H1 (cell line): ENCODE data around the gene HOXD10. TPM values are rescaled to one million over a fixed set of nuclear protein-coding genes. Genes with fewer than 3 reads are reported as not detected.

ENCODE experiments used
- CTCF ChIA-PET: fragments of 300-600 bp; sonication (Branson Sonifier 250); formaldehyde crosslinking; loops from one replicate; lab custom pipeline; 2021; ENCODE audit not compliant: partially characterized antibody; lab: Charles Lee
- POLR2A ChIA-PET: fragments of 300-600 bp; sonication (Branson Sonifier 250); formaldehyde crosslinking; loops from one replicate; lab custom pipeline; 2021; ENCODE audit warnings: inconsistent platforms; ENCODE audit not compliant: partially characterized antibody; lab: Charles Lee
- DNase-seq, 2 experiments: peaks; one replicate each; pipeline versions ENCODE4 v3.0.0 to v3.0.0-alpha.2; 2010 to 2022; ENCODE audit warnings: low spot score in 2 of 2, low read depth in 1 of 2, mixed read lengths in 1 of 2
- FAIRE-seq: peaks from 2 replicates; lab custom pipeline; 2011; peaks lifted over from hg19 to GRCh38; lab: Jason Lieb, UNC
- H2AFZ ChIP-seq: 2 replicates; pipeline ENCODE4 v1.8.1; 2012; ENCODE audit warnings: low read length, inconsistent platforms
- H2AK5ac ChIP-seq: 2 replicates; pipeline ENCODE4 v1.6.1; 2013; ENCODE audit warnings: low read depth, low read length
- H2BK120ac ChIP-seq: replicated peaks from 2 replicates; pipeline ENCODE3; 2013; ENCODE audit warnings: low read depth, low read length, inconsistent platforms
- H2BK12ac ChIP-seq: 2 replicates; pipeline ENCODE4 v1.6.1; 2013; ENCODE audit warnings: low read depth, low read length
- H2BK15ac ChIP-seq: 2 replicates; pipeline ENCODE4 v1.6.1; 2013; ENCODE audit warnings: low read length
- H2BK20ac ChIP-seq: 2 replicates; pipeline ENCODE4 v1.6.1; 2013; ENCODE audit warnings: low read length
- H2BK5ac ChIP-seq: 2 replicates; pipeline ENCODE4 v1.6.1; 2013; ENCODE audit warnings: low read depth, low read length
- H3K14ac ChIP-seq: 2 replicates; pipeline ENCODE4 v1.6.1; 2013; ENCODE audit warnings: inconsistent platforms; ENCODE audit not compliant: insufficient read length
- H3K18ac ChIP-seq: 2 replicates; pipeline ENCODE4 v1.6.1; 2013; ENCODE audit warnings: low read length; ENCODE audit errors: extremely low read depth
- H3K23ac ChIP-seq: 2 replicates; pipeline ENCODE4 v1.6.1; 2013; ENCODE audit warnings: inconsistent platforms; ENCODE audit not compliant: insufficient read length
- H3K23me2 ChIP-seq: 2 replicates; pipeline ENCODE4 v1.6.1; 2013; ENCODE audit warnings: low read depth, low read length
- H3K27ac ChIP-seq: 2 replicates; pipeline ENCODE4 v1.6.1; 2011; ENCODE audit warnings: low read depth, low read length, inconsistent platforms
- H3K27me3 ChIP-seq, 4 experiments: replicated peaks in 1 of 4; 1 replicate in 1 of 4; 2 replicates in 3 of 4; pipeline versions ENCODE4 v1.6.1 to v1.8.1; 2011 to 2013; ENCODE audit warnings: low read length in 3 of 4, mild to moderate bottlenecking in 3 of 4, inconsistent platforms in 2 of 4, mixed read lengths in 2 of 4, moderate library complexity in 1 of 4; ENCODE audit not compliant: control insufficient read depth in 3 of 4, insufficient read depth in 3 of 4; ENCODE audit errors: extremely low read depth in 1 of 4
- H3K36me3 ChIP-seq, 4 experiments: 2 replicates each; pipeline versions ENCODE4 v1.6.1 to v1.8.1; 2011 to 2013; ENCODE audit warnings: mild to moderate bottlenecking in 4 of 4, low read length in 3 of 4, moderate library complexity in 2 of 4, control low read depth in 1 of 4, inconsistent platforms in 1 of 4; ENCODE audit not compliant: insufficient read depth in 4 of 4, control insufficient read depth in 2 of 4
- H3K4ac ChIP-seq: replicated peaks from 2 replicates; pipeline ENCODE3; 2013; ENCODE audit warnings: low read length, low read depth, mixed read lengths, inconsistent platforms; ENCODE audit not compliant: insufficient read length
- H3K4me1 ChIP-seq, 4 experiments: replicated peaks in 1 of 4; 1 replicate in 1 of 4; 2 replicates in 3 of 4; pipeline versions ENCODE4 v1.6.1 to v1.8.1; 2011 to 2013; ENCODE audit warnings: low read length in 3 of 4, inconsistent platforms in 2 of 4, mixed read lengths in 1 of 4; ENCODE audit not compliant: insufficient read depth in 4 of 4, control insufficient read depth in 3 of 4
- H3K4me2 ChIP-seq, 2 experiments: 2 replicates each; pipeline versions ENCODE4 v1.6.1 to v1.8.1; 2011 to 2013; ENCODE audit warnings: low read depth in 2 of 2, low read length in 2 of 2, control low read depth in 1 of 2, inconsistent platforms in 1 of 2, mild to moderate bottlenecking in 1 of 2; ENCODE audit not compliant: insufficient read depth in 1 of 2
- H3K4me3 ChIP-seq, 4 experiments: fragments of 200-600, 300-600 bp in 1 of 4; sonication (generic), shearing (Covaris generic), sonication (Bioruptor Twin) in 1 of 4; 2 replicates each; pipeline versions ENCODE4 v1.5.1 to v1.8.1; 2011 to 2016; ENCODE audit warnings: low read length in 4 of 4, low read depth in 3 of 4, control low read depth in 2 of 4, inconsistent platforms in 2 of 4, mild to moderate bottlenecking in 2 of 4, mixed read lengths in 1 of 4, moderate library complexity in 1 of 4; ENCODE audit not compliant: insufficient read depth in 2 of 4; ENCODE audit errors: extremely low read depth in 1 of 4
- H3K56ac ChIP-seq: replicated peaks from 2 replicates; pipeline ENCODE3; 2013; ENCODE audit warnings: low read depth, mild to moderate bottlenecking, mixed read lengths, low read length, inconsistent platforms; ENCODE audit not compliant: insufficient read length
- H3K79me1 ChIP-seq: 2 replicates; pipeline ENCODE4 v1.6.1; 2013; ENCODE audit warnings: low read depth, low read length, control low read depth
- H3K79me2 ChIP-seq, 2 experiments: 2 replicates each; pipeline versions ENCODE4 v1.6.1 to v1.8.1; 2012 to 2013; ENCODE audit warnings: low read length in 2 of 2, mild to moderate bottlenecking in 2 of 2, inconsistent platforms in 1 of 2; ENCODE audit not compliant: insufficient read depth in 2 of 2, control insufficient read depth in 1 of 2
- H3K9ac ChIP-seq, 4 experiments: replicated peaks in 1 of 4; 1 replicate in 1 of 4; 2 replicates in 3 of 4; pipeline versions ENCODE4 v1.6.1 to v1.8.1; 2011 to 2013; ENCODE audit warnings: low read depth in 3 of 4, low read length in 3 of 4, control low read depth in 2 of 4, mild to moderate bottlenecking in 2 of 4, moderate library complexity in 2 of 4, inconsistent platforms in 1 of 4; ENCODE audit errors: extremely low read depth in 1 of 4
- H3K9me3 ChIP-seq, 2 experiments: 2 replicates each; pipeline versions ENCODE4 v1.6.1 to v1.8.1; 2012 to 2013; ENCODE audit warnings: mild to moderate bottlenecking in 2 of 2, moderate library complexity in 2 of 2, control low read depth in 1 of 2, inconsistent platforms in 1 of 2, low read depth in 1 of 2, low read length in 1 of 2, mixed read lengths in 1 of 2; ENCODE audit not compliant: insufficient read depth in 2 of 2
- H4K20me1 ChIP-seq, 2 experiments: replicated peaks in 1 of 2; 2 replicates each; pipeline versions ENCODE3 to v1.8.1; 2011 to 2013; ENCODE audit warnings: inconsistent platforms in 2 of 2, low read length in 2 of 2, mild to moderate bottlenecking in 1 of 2; ENCODE audit not compliant: insufficient read depth in 2 of 2, control insufficient read depth in 1 of 2
- H4K5ac ChIP-seq: 2 replicates; pipeline ENCODE4 v1.6.1; 2013; ENCODE audit warnings: low read length, low read depth, mixed read lengths, inconsistent platforms; ENCODE audit not compliant: insufficient read length
- H4K8ac ChIP-seq: 2 replicates; pipeline ENCODE4 v1.8.0; 2013; ENCODE audit warnings: mild to moderate bottlenecking, moderate library complexity, low read length, inconsistent platforms; ENCODE audit not compliant: insufficient read depth; ENCODE audit errors: extremely low read depth
- H4K91ac ChIP-seq: replicated peaks from 2 replicates; pipeline ENCODE3; 2013; ENCODE audit warnings: low read length, mixed read lengths, inconsistent platforms; ENCODE audit not compliant: insufficient read length
- BCL11A ChIP-seq, 2 experiments: IDR thresholded peaks; one replicate each; pipeline ENCODE4 v1.6.1; 2011; ENCODE audit warnings: low read depth in 2 of 2, low read length in 2 of 2, mild to moderate bottlenecking in 2 of 2
- BRCA1 ChIP-seq: IDR thresholded peaks from 2 replicates; pipeline ENCODE4 v1.6.1; 2012; ENCODE audit warnings: low read depth, low read length, improper control_type of control experiment
- CBX5 ChIP-seq: fragments of 300-800, 300-1000 bp; sonication (generic); IDR thresholded peaks from 2 replicates; pipeline ENCODE4 v1.7.1; 2016; ENCODE audit warnings: antibody characterized with exemption, low read length, low read depth
- EP300 ChIP-seq, 2 experiments: IDR thresholded peaks; 1 replicate in 1 of 2; 2 replicates in 1 of 2; pipeline ENCODE4 v1.6.1; 2011 to 2012; ENCODE audit warnings: low read depth in 2 of 2, low read length in 2 of 2, mild to moderate bottlenecking in 2 of 2, borderline replicate concordance in 1 of 2, inconsistent platforms in 1 of 2, moderate library complexity in 1 of 2
- GABPA ChIP-seq: IDR thresholded peaks from 2 replicates; pipeline ENCODE4 v1.6.1; 2011; ENCODE audit warnings: mild to moderate bottlenecking, low read length, moderate library complexity, borderline replicate concordance; ENCODE audit not compliant: insufficient read depth
- GTF2F1 ChIP-seq: IDR thresholded peaks from 2 replicates; pipeline ENCODE4 v1.6.1; 2012; ENCODE audit warnings: low read depth, low read length, improper control_type of control experiment, borderline replicate concordance
- NRF1 ChIP-seq: IDR thresholded peaks from 2 replicates; pipeline ENCODE4 v1.6.1; 2011; ENCODE audit warnings: mild to moderate bottlenecking, low read depth, low read length, improper control_type of control experiment
- POLR2AphosphoS5 ChIP-seq: IDR thresholded peaks from 2 replicates; pipeline ENCODE4 v1.6.1; 2011; ENCODE audit warnings: low read depth, low read length
- POU5F1 ChIP-seq: IDR thresholded peaks from 2 replicates; pipeline ENCODE4 v1.6.1; 2011; ENCODE audit warnings: low read depth, mild to moderate bottlenecking, low read length, moderate library complexity
- RXRA ChIP-seq: IDR thresholded peaks from 2 replicates; pipeline ENCODE4 v1.6.1; 2011; ENCODE audit warnings: low read depth, mild to moderate bottlenecking, low read length, moderate library complexity; ENCODE audit not compliant: insufficient read depth
- SP2 ChIP-seq: IDR thresholded peaks from 2 replicates; pipeline ENCODE4 v1.6.1; 2012; ENCODE audit warnings: mild to moderate bottlenecking, low read length, inconsistent platforms
- SUZ12 ChIP-seq: fragments of 200-600 bp; sonication (generic); IDR thresholded peaks from 2 replicates; pipeline ENCODE4 v1.6.1; 2012; ENCODE audit warnings: mild to moderate bottlenecking, inconsistent platforms, low read length, moderate library complexity, mixed read lengths
- TEAD4 ChIP-seq: IDR thresholded peaks from 2 replicates; pipeline ENCODE4 v1.6.1; 2012; ENCODE audit warnings: low read depth, low read length, inconsistent platforms, mixed read lengths
- WGBS, 2 experiments: shearing (Covaris generic) in 1 of 2; methylation state at CpG; one replicate each; pipeline versions ENCODE4 v1.1.6 to v1.1.7; 2013 to 2015; ENCODE audit warnings: low lambda C conversion rate in 2 of 2, mixed read lengths in 2 of 2, inconsistent platforms in 1 of 2, low coverage in 1 of 2, missing lambda C conversion rate in 1 of 2; ENCODE audit not compliant: insufficient replicate concordance in 2 of 2, insufficient coverage in 1 of 2, insufficient read length in 1 of 2; ENCODE audit errors: extremely low coverage in 1 of 2, missing lambda C conversion rate in 1 of 2; 5-methylcytosine and 5-hydroxymethylcytosine counted together
- polyA plus RNA-seq, 7 experiments: library from polyadenylated mRNA; depleted of rRNA in 3 of 7; stranded (reverse) in 5 of 7; unstranded in 2 of 7; fragments of >200 nt in 5 of 7; fragments of 200-250 nt in 2 of 7; gene quantifications; 1 replicate in 5 of 7; 2 replicates in 1 of 7; 4 replicates in 1 of 7; pipeline versions ENCODE4 v1.2.1 to v1.2.3, GENCODE V29; 2011 to 2013; ENCODE audit warnings: missing spikeins in 2 of 7, mixed read lengths in 2 of 7
- total RNA-seq: library from RNA; stranded (reverse); fragmentation: NEBNext Ultra II Directional; extraction: Animal tissue kit (Norgen Biotek cat#: 25700); gene quantifications from 2 replicates; pipeline ENCODE4 v1.2.1, GENCODE V29; 2021

HOXD10 gene
- total and polyA plus RNA-seq, 2 of the 8 experiments (the other 6 are each of a cell fraction or from before 2014, with no cell fraction given): not detected

DNA sequence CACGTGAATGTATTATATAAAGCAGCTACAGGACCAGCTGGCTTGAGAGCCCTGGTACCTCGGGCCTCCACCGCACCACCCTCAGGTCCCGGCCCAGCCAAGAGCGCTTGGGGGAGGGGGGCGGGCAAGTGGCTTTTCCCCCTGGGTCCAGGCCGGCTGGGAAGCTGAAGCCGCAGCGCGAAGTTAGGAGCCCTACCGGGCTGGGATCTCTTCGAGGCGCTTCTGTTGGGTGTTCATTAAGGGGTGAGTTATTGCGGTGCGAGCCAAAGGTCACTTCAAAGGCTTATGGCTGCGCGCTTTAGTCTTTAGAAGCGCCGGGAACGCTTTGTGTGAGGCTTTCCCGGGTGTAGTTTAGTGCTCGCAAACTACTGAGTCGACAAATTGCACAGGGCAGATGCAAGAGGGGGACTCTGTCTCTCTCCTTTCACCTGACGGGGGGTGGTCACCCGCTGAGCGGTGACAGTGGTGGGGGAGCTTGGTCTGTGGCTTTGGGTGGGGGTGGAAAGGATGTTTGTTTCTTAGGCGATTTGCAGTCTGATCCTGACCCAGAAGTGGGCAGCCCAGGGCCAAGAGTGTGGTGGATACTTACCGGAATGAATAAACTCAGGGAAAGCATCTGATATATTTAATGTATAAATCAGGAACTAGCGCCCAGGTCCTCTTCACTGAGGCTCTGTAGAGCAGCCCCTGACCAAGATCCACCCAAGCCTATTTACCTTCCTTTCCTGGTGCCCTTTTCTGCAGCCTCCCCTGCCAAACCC lies 46.5 kb downstream of the HOXD10 start:
- H2AFZ ChIP-seq: no peak overlapping the region
- TF ChIP-seq CBX5: no peak
- TF ChIP-seq EP300 (IDR thresholded peaks at IDR 0.05; ENCODE audit: borderline replicate concordance in 1 of 2, low read depth in 2 of 2, low read length in 2 of 2): no peak
- TF ChIP-seq BRCA1: no peak
- peak; percentile 14 for TF ChIP-seq SUZ12
- no peak for TF ChIP-seq POU5F1
- no peak for TF ChIP-seq SP2
- no peak for TF ChIP-seq RXRA
- TF ChIP-seq TEAD4: no peak
- TF ChIP-seq NRF1: no peak
- TF ChIP-seq POLR2AphosphoS5: no peak
- no peak for TF ChIP-seq BCL11A (IDR thresholded peaks at IDR 0.05; ENCODE audit: low read depth in 2 of 2, low read length in 2 of 2)
- no peak for TF ChIP-seq GABPA
- TF ChIP-seq GTF2F1: no peak

More for the DNA sequence above, 46.5 kb downstream of the HOXD10 start:
- Histone ChIP-seq H3K23me2 (0 out of 2 replicates have a peak, but pooled peaks cover 2% of the 10 kb centered on the region), H3K14ac (no peak overlapping the region), H2BK120ac (no peak overlapping the region), H2BK15ac (no peak overlapping the region), H3K79me1 (no peaks in the 10 kb centered on the region), H4K20me1 (peaks cover 36 to 38% of the 10 kb centered on the region in 2 experiments), H4K5ac (no peak overlapping the region), H3K4ac (no peak overlapping the region), H3K23ac (no peak overlapping the region), H2BK20ac (no peak overlapping the region), H2AK5ac (no peak overlapping the region), H3K79me2 (no peaks in the 10 kb centered on the region), H3K4me1 (peaks cover 0 to 12% (median 6%) of the 10 kb centered on the region in 4 experiments; a peak in 5 of 7 replicates), H3K27ac (no peak overlapping the region), H3K56ac (no peak overlapping the region), H2BK12ac (no peak overlapping the region), H4K91ac (no peak overlapping the region), H3K9ac (no peak overlapping the region), H2BK5ac (no peak overlapping the region), H3K18ac (no peak overlapping the region), H3K27me3 (peaks cover 97 to 100% (median 100%) of the 10 kb centered on the region in 4 experiments), H4K8ac (no peak overlapping the region), H3K36me3 (peaks cover 0 to 5% (median 0%) of the 10 kb centered on the region in 4 experiments; a peak in 1 of 8 replicates), H3K4me2 (no peak overlapping the region; a peak in 2 of 4 replicates), H3K4me3 (no peak overlapping the region), H3K9me3 (no peaks in the 10 kb centered on the region)
- WGBS, 2 experiments: 6% methylated on average over 27 of the region's 29 CpGs; no CpG with 5 or more reads in 1 of the 2 experiments
- FAIRE-seq: no peak
- CTCF ChIA-PET: interaction anchor here (0.8 to 3.6 kb wide), 12 partner anchors 8 to 475 kb away, joined by 3 to 26 read pairs (median 4); partner anchors contain the start of gene HOXD4
- no peak for DNase-seq
- POLR2A ChIA-PET: interaction anchor here (1.3 kb wide), 1 partner anchor 23 kb away, joined by 4 read pairs; no protein-coding TSS in a partner anchor
